GM18858 (cell line): Measurements from ENCODE around the gene LRIF1.
"Not testable (repeated sequence)": the region's sequence is repeated elsewhere in the genome, so short reads cannot be mapped to it uniquely, and the experiment has no call there.

ENCODE experiments used
- ATAC-seq: cut with Tn5 transposase; IDR thresholded peaks from one replicate; pipeline ENCODE4 v1.9.1; 2021; ENCODE audit not compliant: unreplicated experiment

LRIF1 gene, protein sequence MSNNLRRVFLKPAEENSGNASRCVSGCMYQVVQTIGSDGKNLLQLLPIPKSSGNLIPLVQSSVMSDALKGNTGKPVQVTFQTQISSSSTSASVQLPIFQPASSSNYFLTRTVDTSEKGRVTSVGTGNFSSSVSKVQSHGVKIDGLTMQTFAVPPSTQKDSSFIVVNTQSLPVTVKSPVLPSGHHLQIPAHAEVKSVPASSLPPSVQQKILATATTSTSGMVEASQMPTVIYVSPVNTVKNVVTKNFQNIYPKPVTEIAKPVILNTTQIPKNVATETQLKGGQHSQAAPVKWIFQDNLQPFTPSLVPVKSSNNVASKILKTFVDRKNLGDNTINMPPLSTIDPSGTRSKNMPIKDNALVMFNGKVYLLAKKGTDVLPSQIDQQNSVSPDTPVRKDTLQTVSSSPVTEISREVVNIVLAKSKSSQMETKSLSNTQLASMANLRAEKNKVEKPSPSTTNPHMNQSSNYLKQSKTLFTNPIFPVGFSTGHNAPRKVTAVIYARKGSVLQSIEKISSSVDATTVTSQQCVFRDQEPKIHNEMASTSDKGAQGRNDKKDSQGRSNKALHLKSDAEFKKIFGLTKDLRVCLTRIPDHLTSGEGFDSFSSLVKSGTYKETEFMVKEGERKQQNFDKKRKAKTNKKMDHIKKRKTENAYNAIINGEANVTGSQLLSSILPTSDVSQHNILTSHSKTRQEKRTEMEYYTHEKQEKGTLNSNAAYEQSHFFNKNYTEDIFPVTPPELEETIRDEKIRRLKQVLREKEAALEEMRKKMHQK

DNA sequence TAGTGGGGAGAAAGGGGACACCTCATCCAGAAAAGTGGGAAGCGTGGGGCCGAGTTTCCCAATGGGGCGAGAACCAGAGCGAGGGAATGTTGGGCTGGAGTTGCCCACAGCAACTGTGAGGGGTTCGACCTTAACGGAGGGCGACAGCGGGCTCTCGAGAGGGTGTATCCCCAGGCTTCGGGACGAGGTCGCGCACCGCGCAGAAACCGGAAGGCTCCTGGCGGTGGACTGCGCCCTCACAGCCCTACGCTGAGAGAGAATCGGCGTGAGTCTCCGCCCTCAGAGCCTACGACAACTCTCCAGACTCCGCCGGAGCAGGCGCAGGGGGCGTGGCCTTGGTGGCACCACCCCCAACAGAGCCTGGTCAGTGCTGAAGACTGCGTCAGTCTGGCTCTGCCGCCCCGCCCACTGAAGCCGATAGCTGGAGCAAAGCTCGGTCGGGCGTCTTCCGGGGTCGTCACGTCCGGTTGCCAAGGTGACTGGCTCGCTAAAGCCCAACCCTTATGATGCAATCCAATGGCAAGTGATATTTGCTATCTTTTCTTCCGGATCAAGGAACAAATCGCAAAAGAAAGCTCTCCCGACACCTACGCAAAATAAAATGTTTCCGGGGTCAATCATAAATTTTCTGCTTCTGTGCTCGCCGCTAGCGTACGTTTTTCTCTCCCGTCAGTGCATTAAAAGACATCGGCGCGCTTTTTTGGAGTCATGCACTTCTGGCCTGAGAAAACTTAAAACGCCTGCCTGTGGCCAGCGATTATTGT is at the start of gene LRIF1:
Gene LRIF1, minus strand, starts transcription at position 232 of the 764 bp plus-strand sequence. CDS start 234 bp downstream, outside the sequence.
- peak; percentile 93 for ATAC-seq

DNA sequence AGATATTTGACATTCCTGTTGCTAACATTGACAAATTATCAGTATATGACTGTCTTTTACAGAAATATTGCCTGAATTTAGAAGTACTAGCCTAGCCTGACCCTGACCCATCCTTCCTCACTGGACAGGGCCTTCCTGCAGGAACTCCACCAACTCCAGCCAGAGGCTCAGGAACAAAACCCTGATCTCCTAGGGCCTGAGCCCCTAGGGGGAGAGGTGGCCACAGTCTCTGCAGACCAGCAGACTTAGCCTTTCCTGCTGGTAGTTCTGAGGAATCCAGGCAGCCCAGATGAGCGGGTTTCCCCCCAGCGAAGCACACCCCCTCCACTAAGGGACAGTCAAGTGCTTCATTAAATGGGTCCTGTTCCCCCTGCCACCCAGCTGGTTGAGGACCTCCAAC is 44.3 kb upstream of the LRIF1 start:
- ATAC-seq = no peak

DNA sequence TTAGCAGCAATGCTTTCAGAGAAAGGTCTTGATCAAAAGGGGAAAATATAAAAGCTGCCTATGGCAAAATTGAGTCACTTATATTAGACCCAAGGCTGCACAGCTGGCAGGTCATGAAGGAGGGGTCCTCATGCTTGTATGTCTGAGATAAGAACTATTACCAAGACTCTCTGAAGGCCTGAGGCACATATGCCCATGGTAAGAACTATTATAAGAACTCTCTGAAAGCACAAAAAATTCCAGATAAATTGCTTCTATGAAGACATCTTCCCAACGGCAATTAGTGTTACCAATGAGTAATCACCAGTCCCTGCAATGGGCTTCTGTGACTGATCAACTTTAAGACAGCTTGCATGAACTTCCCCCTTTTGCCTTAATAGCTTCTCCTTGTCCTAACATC is 42.8 kb upstream of the LRIF1 start:
- no peak for ATAC-seq

DNA sequence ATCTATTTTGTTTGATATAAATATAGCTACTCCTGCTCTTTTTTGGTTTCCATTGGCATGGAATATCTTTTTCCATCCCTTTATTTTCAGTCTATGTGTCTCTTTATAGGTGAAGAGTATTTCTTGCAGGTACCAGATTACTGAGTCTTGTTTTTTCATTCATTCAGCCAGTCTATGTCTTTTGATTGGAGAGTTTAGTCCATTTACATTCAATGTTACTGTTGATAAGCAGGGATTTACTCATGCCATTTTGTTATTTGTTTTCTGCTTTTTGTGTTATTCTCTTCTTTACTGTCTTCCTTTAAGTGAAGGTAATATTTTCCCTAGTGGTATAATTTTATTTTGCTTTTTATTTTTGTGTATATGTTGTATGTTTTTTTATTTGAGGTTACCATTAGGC is 35.9 kb upstream of the LRIF1 start:
- ATAC-seq = not testable (repeated sequence)

DNA sequence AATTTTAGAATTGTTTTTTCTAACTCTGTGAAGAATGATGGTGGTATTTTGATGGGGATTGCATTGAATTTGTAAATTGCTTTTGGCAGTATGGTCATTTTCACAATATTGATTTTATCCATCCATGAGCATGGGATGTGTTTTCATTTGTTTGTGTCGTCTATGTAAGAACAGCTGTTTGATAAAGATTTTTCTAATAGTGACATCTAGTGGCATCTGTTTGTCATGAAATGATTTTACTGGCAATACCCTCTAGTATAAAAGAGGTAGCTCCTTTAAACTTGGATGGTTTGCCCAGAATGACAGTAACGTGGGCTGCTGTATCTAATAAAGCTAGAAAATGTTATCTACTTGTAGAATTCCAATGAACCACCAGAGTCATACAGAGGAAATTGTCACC is 28.6 kb upstream of the LRIF1 start:
- ATAC-seq = not testable (repeated sequence)

DNA sequence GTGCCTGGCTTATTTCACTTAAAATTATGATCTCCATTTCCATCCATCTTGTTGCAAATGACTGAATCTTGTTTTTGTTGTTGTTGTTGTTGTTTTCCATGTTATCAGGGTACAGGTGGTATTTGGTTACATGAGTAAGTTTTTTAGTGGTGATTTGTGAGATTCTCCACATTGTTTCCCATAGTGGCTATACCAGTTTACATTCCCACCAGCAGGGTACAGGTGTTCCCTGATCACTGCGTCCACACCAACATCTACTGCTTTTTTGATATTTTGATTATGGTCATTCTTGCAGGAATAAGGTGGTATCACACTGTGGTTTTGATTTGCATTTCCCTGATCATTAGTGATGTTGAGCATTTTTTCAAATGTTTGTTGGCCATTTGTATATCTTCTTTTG is 27.6 kb upstream of the LRIF1 start:
- ATAC-seq = not testable (repeated sequence)

DNA sequence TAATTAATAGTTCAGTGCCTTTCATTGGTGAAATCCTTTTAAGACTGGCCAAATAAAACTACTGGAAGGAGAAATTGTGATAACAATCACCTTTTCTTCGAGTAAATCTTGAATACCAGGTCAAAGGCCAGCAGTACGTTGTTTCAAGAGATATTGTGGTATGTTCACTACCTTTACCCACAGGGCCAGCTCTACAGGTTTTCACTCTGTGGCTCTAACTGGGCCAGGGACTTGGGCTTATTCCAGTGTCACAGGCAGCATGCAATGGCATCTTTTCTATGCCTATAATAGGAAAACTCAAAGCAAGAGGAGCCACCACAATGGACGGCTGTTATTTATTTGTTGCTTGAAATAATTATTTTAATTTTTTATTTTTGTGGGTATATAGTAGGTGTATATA is 26.8 kb upstream of the LRIF1 start:
- no peak for ATAC-seq

DNA sequence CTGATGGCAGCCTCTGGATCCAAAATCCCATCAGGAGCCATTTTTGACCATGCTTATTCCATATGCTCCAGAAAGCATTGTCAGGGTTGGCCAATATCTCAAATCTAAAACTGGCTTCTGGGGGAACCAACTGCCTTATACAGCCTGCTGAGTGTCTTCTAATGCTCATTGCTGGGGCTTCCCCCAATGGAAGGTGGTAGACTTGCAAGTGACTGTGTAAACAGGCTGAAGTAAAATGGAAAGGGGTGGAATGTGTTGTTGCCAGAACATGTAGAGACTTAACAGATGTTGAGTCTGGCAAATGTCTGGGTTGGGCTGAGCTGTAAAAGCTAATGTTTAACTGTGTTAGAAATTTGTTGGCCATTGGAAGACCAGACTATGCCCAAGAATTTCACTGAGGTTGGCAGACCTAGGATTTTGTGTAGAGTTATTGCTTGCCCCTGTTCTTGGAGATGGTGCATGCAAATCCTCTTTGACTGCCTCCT is 22.7 kb upstream of the LRIF1 start:
- ATAC-seq = no peak

DNA sequence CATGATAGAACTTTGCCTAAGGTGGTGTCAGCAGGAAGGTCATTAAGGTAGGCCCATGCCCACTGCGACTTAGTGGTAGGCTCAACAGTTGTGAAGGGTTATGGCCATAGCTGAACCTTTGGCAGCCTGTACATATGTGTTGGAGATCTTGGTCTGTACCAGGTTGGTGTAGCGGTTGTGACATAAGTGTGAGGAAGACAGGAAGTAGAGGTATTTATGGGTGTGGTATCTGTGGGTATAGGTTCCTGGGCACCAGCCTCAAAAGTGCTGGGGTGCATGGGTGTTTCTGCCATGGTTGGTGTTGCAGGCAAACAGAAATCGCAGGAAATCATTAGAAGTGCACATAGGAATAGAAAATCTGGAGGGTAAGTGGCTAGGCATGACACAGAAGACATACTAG is 18.6 kb upstream of the LRIF1 start:
- no peak for ATAC-seq

DNA sequence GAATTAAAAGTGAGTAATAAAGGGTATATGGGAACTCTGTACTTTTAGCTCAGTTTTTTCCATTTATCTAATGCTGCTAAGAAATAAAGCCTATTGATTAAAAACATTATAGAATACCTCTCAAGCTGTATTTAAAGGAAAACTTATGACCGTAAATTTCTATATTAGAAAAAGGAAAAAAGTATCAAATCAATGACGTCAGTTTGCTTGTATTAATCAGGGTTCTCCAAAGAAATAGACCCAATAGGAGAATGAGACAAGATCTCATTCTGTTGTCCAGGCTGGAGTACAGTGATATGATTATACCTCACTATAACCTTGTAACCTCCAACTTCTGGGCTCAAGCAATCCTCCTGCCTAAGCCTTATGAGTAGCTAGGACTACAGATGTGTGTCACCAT is 15.4 kb upstream of the LRIF1 start:
- no peak for ATAC-seq

DNA sequence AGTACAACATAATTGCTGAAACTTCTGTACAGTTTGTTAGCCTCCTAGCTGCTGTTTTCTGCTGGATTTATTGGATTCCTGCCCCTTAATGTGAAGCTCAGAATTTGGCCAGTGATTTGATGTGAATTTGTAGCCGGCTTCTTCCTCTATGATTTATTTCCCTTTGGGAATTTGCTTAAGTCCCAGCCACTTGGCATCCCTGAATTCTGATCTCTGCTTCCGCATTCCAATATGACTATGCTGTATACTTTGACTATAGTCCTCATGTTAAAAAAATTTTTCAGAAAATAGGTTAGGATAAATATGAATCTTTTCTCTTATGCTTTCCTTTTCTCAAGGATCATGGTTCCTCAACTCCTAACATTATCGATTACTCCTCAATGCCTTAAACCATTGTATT is 12.4 kb upstream of the LRIF1 start:
- no peak for ATAC-seq

DNA sequence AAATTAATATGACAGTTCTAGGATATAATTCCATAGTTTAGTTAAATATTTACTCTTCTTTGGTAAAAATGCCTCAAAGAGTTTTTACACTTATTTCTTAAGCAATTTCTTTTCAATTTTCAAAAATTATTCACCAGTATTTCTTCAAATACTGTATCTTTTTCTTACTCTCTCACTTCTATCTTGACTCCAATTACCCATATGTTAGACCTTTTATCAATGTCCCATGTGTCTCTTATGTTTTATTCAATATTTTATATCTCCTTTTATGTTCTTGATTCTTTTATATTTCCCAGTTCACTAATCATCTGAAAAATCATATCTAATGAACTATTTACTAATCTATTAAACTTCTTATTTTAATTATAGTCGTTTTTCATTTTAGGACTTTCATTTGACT is 11.5 kb upstream of the LRIF1 start:
- ATAC-seq = no peak

DNA sequence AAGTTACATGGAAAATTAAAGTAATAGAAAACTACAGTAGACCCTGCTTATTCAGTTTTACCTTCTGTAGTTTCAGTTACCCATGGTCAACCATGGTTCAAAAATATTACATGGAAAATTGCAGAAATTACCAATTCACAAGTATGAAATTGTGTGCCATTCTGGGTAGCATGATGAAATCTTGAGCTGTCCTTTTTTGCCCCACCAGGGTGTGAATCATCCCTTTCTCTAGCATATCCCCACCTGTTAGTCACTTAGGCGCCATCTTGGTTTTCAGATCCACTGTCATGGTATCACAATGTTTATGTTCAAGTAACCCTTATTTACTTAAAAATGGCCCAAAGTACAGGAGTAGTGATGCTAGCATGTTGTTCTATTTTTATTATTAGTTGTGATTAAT is 3.5 kb upstream of the LRIF1 start:
- no peak for ATAC-seq

DNA sequence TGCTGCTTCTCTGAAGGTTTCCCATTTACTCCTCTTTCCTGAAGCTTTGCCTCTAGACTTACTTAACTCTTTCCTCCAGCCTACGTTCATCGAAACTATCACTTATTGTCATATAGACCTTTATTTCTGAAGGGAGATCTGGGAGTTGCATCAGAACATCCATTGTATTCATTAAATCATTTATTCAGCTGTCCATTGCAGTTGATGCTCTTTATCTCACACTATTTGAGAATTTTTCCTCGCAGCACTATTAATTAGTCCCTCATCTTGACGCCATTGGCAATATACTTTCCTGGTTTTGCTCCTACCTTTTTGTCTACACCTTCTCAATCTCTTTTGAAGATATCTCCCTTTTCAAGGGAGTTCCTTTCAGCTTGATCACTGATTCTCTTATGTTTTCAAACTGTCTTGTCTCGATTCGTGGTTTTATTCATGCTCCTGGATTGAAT is 757 bp upstream of the LRIF1 start:
- no peak for ATAC-seq

DNA sequence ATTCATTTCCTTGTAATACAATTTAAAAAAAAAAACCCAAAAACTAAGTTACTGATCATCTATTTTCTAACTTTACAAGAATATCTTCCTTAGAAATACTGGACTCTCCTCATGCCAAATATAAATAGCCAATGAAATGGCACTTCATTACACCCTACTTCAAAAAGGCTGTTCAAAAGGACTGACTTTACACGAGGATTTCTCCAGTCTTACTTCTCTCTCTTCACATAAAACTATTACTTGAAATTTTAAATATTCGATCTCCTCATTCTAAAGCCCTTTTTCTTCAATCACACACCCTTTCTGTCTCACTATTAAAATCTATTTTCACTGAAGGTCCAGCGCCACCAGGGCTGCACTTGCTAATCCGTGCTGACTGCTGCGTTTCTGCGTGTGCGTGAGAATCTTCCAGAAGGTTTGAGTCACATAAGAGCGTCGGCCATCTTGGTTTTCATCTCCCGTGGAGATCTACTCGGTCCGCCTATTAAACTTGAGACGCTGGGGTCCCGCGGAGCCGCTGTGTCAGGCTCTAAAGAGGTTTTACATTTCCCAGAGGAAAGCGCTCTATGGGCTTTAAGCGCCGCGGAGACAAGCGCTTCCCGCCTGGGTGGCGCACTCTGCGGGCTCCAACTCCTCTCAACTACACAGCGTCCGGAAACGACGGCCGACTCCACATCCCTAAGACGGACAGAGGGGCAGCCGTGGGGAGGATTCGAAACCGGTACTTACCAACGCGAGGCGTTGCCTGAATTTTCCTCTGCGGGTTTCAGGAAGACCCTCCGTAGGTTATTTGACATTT is 631 bp downstream of the LRIF1 start:
- peak; percentile 11 for ATAC-seq

DNA sequence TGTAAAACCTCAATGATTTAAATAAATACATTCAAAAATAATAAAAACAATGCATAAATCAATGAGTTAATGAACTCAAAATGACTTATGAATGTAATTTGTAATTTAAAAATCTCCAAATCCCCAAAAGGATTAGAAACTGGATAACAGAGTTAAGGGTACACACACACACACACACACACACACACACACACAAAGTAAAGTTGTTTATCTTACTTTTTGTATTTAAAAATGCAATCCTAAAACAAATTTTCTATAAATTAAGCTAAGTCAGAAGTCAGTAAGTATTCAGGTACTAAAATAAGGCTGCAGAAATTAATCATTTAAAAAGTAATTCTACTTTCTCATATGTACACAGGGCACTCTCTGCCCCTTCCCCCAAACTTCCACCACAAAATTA is 1.8 kb downstream of the LRIF1 start:
- ATAC-seq = no peak

DNA sequence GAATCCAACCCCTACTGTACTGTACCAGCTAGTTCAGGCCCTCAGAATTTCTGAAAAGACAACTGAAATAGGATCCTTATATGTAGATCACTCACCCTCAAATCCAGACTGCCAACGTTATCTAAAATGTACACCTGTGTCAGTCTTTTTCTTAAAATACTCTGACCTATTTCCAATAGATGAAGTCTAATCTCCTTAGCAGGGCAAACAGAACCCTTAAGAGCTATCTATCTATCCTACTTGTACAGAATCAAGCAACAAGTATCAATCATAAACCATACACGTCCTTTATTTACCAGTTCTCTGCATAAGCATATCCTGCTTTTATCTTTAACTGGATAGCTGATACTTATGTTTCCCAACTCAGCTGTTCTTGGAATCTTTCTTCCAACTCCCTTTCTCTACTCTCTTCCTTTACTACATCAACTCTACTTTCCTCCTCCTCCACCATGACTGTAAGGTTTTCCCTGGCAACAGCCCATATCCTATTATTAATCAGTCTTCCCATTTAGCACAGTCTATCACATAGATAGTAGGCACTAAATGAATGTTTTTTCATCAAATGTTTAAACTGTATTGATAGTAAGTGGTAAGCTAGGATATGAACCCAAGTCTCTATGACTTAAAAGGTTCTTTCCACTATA is 2.8 kb downstream of the LRIF1 start:
- ATAC-seq = no peak

DNA sequence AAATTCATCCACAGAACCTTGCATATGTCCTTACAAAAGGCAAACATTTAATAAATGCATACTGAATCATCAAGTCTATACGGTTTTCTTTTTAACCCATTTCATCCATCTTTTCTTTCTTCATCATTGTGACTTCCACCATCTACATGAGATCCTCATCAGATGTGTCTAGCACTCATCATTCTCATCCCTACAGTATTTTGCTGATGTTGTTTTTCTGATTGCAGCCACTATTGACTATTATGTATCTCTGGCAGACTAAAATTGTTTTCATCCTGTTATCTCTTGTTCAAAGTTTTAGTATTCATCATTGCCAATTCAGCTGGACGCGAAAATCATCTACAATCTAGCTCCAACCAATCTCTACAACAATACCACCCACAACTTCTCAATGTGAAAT is 5.9 kb downstream of the LRIF1 start:
- ATAC-seq = no peak

DNA sequence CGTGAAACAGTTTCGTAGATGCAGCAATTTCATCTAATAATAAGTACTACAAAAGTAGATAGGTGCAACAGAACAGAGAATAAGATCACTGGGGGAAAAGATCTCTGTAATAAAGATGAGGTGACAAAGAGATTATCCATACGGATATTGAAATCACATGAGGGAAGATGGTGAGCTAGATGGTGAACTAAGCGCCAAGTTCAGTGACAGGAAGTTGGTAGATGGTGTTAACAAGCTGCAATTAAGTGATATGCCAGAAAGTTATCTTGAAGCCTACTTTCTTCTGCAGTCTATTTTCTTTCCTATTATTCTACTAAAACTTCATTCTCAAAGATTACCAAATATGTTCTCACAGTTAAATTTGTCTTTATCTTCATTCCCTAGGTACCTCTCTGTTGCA is 7.1 kb downstream of the LRIF1 start:
- ATAC-seq = no peak

DNA sequence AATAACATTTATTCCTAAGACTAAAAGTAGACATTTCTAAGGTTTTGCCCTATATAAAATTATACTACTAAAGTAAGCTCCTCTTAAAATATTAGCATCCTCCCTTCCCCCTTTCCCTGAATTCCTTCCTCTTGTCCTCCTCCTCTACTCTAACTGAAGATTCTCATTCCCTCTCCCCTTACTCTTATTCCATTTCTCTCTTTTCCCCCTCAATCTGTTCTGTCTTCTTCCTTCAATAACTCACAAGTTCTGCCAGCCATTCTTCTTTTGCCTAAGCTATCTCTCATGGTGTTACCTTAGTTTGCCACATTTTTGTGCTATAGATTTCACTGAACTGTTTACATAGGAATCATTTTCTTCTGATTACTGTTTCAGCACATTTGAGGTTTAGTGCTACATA is 10.7 kb downstream of the LRIF1 start:
- ATAC-seq = no peak
